CD4-positive, alpha-beta T cell (primary cell): ENCODE data around the gene EEF1G. TPM values are rescaled to one million over a fixed set of nuclear protein-coding genes. Genes with fewer than 3 reads are reported as not detected.

Source experiments
- ATAC-seq: fragments of 200-7000 bp; cut with Tn5 transposase; one replicate; pipeline ENCODE4 v1.10.0; 2022; ENCODE audit warnings: mild to moderate bottlenecking; ENCODE audit not compliant: poor library complexity
- CTCF ChIA-PET: fragments of 350-600 bp; sonication (Branson Sonifier 250); formaldehyde crosslinking; loops from one replicate; lab custom pipeline; 2021; ENCODE audit warnings: antibody characterized with exemption, inconsistent platforms; lab: Charles Lee
- POLR2A ChIA-PET: fragments of 350-600 bp; sonication (Branson Sonifier 250); formaldehyde crosslinking; loops from one replicate; lab custom pipeline; 2021; ENCODE audit warnings: antibody characterized with exemption, inconsistent platforms; lab: Charles Lee
- DNase-seq, 14 experiments: peaks; one replicate each; pipeline ENCODE4 v3.0.0-alpha.2; 2013 to 2020; ENCODE audit warnings: mixed read lengths in 2 of 14
- H3K27ac ChIP-seq, 2 donors: one replicate each; pipeline versions ENCODE4 v1.5.1 to v1.7.0; 2013; ENCODE audit warnings: low read length in 2 of 2, low read depth in 1 of 2, mild to moderate bottlenecking in 1 of 2
- H3K27me3 ChIP-seq, 2 experiments: 1 replicate in 1 of 2; 2 replicates in 1 of 2; pipeline versions ENCODE4 v1.6.1 to v1.7.0; 2013; ENCODE audit warnings: low read length in 2 of 2, control low read depth in 1 of 2, mild to moderate bottlenecking in 1 of 2, moderate library complexity in 1 of 2; ENCODE audit not compliant: insufficient read depth in 2 of 2, control insufficient read depth in 1 of 2
- H3K36me3 ChIP-seq: one replicate; pipeline ENCODE4 v1.6.1; 2013; ENCODE audit warnings: low read length, control low read depth; ENCODE audit not compliant: insufficient read depth
- H3K4me1 ChIP-seq: one replicate; pipeline ENCODE4 v1.6.1; 2013; ENCODE audit warnings: low read length, control low read depth; ENCODE audit not compliant: insufficient read depth
- H3K4me3 ChIP-seq: one replicate; pipeline ENCODE4 v1.5.1; 2013; ENCODE audit warnings: mild to moderate bottlenecking, low read length, moderate library complexity
- H3K9me3 ChIP-seq, 2 experiments: 1 replicate in 1 of 2; 2 replicates in 1 of 2; pipeline versions ENCODE4 v1.6.1 to v1.7.0; 2013; ENCODE audit warnings: low read length in 2 of 2, mild to moderate bottlenecking in 2 of 2, control low read depth in 1 of 2, moderate library complexity in 1 of 2; ENCODE audit not compliant: control insufficient read depth in 1 of 2, insufficient read depth in 1 of 2
- H3K27ac Mint-ChIP-seq: one replicate; pipeline ENCODE4 v1.8.0; 2020; ENCODE audit warnings: mixed read lengths
- H3K27me3 Mint-ChIP-seq: one replicate; pipeline ENCODE4 v1.8.0; 2021; ENCODE audit warnings: mixed read lengths
- H3K36me3 Mint-ChIP-seq: one replicate; pipeline ENCODE4 v1.8.0; 2021; ENCODE audit warnings: low read depth, mixed read lengths
- H3K4me1 Mint-ChIP-seq: one replicate; pipeline ENCODE4 v1.8.0; 2021; ENCODE audit warnings: low read depth, mixed read lengths
- H3K4me3 Mint-ChIP-seq: one replicate; pipeline ENCODE4 v1.8.0; 2020; ENCODE audit warnings: mild to moderate bottlenecking, mixed read lengths
- H3K9me3 Mint-ChIP-seq: one replicate; pipeline ENCODE4 v1.8.0; 2020; ENCODE audit warnings: mixed read lengths
- CTCF ChIP-seq: fragments of 200-600 bp; IDR thresholded peaks from one replicate; pipeline ENCODE4 v1.8.0; 2022; ENCODE audit warnings: antibody characterized with exemption, mild to moderate bottlenecking
- intact Hi-C, 2 experiments: fragments of 100-400 bp; cut with DNase I in 1 of 2; cut with micrococcal nuclease in 1 of 2; formaldehyde crosslinking; loops; one replicate each; pipeline versions ENCODE4 v1.15.1 to v1.9.0; 2023 to 2025; cut with DNase I, micrococcal nuclease
- microRNA-seq: library from miRNA; unstranded; fragments of <30 nt; microRNA quantifications from one replicate; pipeline ENCODE4 v1.2.0, GENCODE V29; 2021; ENCODE audit warnings: borderline microRNAs expressed, borderline replicate concordance
- total RNA-seq, 174 experiments: library from RNA in 2 of 174; stranded (reverse) in 2 of 174; gene quantifications; one replicate each; pipeline ENCODE4 v1.2.3 and lab custom pipeline; 2021 to 2026

EEF1G gene
- total RNA-seq, 2 experiments from 2014 or later = 2,181 to 2,269 TPM

DNA sequence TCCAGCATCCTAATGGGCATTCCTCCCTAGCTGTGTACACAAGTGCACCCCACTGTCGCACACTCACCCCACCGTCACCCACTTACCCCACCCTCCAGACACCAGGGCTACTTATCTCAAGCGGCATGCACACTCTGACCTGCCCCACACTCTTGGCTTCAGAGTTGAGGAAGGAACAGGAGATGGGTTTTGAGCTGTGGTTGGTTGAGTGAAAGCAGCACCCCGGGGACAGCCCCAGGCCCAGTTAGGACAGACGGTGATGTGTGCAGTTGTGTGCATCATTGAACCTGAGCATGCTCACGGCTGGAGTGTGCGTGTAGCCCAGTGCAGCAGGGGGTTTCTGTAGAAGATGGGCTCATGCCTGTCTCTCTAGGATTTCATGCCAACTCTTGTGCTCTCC, 59.5 kb downstream of the EEF1G start:
- no peak overlapping the region for H3K4me3 ChIP-seq
- CTCF ChIA-PET = interaction anchor here (0.9 to 1.2 kb wide), 2 partner anchors 29 to 89 kb away, joined by 3 to 4 read pairs; no protein-coding TSS in a partner anchor
- H3K27ac ChIP-seq = no peak overlapping the region
- Mint-ChIP-seq H3K9me3 (no peaks in the 10 kb centered on the region), H3K4me1 (no peaks in the 10 kb centered on the region), H3K27ac (no peak overlapping the region), H3K36me3 (peaks cover 44% of the 10 kb centered on the region), H3K27me3 (no peaks in the 10 kb centered on the region), H3K4me3 (no peak overlapping the region)
- POLR2A ChIA-PET = no interaction called here
- H3K9me3 ChIP-seq = peaks cover 0 to 3% of the 10 kb centered on the region in 2 experiments
- H3K4me1 ChIP-seq = peaks cover 7% of the 10 kb centered on the region
- peaks cover 49% of the 10 kb centered on the region for H3K36me3 ChIP-seq
- intact Hi-C loops = no loop called here
- no peak for TF ChIP-seq CTCF
- ATAC-seq = peak; percentile 16
- no peak for DNase-seq
- no peaks in the 10 kb centered on the region for H3K27me3 ChIP-seq

DNA sequence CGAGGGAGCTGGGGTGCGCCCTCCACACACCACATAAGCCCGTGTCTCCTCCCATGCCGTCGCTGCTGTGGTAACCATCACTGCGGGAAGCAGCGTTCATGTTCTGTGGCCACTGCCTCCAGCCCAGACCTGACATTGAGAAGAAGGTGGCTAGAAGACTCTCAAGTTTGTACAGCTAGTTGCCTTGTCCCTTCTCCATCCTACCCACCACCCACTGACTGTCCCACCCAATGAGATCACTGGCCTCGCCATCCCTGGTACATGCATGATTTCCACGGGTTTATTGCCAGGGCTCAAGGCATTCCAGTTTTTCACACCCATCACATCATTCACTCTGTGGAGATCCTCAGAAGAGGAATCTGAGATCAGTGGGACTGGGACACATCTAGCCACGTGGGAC, 60.1 kb downstream of the EEF1G start:
- ChIA-PET CTCF (no interaction called here), POLR2A (no interaction called here)

DNA sequence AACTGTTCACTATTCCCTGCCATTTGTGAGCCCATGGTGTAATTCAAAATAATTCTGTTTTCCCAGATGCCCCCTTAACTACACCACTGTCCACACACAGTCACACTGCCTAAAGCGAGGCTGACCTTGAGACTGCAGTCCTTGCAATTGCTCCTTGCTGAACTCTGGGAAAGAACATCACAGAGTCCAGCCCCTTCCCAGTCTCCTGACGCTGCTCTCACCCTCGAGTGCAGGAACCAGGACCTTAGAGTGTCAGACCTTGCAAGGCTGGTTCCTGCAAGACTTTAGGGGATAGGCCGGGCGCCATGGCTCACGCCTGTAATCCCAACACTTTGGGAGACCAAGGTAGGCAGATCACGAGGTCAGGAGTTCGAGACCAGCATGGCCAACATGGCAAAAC, 60.7 kb downstream of the EEF1G start:
- Histone ChIP-seq H3K27me3 (no peaks in the 10 kb centered on the region), H3K4me3 (no peak overlapping the region), H3K4me1 (no peaks in the 10 kb centered on the region), H3K9me3 (peaks cover 0 to 1% of the 10 kb centered on the region in 2 experiments), H3K27ac (no peak overlapping the region), H3K36me3 (peaks cover 37% of the 10 kb centered on the region)
- H3K36me3 Mint-ChIP-seq = peaks cover 33% of the 10 kb centered on the region
- no peak overlapping the region for H3K4me3 Mint-ChIP-seq
- no peak for TF ChIP-seq CTCF
- H3K27me3 Mint-ChIP-seq = no peaks in the 10 kb centered on the region
- no peak overlapping the region for H3K27ac Mint-ChIP-seq
- intact Hi-C loops = no loop called here
- H3K4me1 Mint-ChIP-seq = no peaks in the 10 kb centered on the region
- ChIA-PET CTCF (no interaction called here), POLR2A (no interaction called here)
- DNase-seq (no peak), ATAC-seq (no peak)
- H3K9me3 Mint-ChIP-seq = no peaks in the 10 kb centered on the region

More for the DNA sequence above, 60.1 kb downstream of the EEF1G start:
- DNase-seq (no peak), ATAC-seq (no peak)
- no peak for TF ChIP-seq CTCF
- no peak overlapping the region for H3K27ac ChIP-seq
- Mint-ChIP-seq H3K36me3 (peaks cover 39% of the 10 kb centered on the region), H3K9me3 (no peaks in the 10 kb centered on the region), H3K27ac (no peak overlapping the region), H3K27me3 (no peaks in the 10 kb centered on the region), H3K4me1 (no peaks in the 10 kb centered on the region), H3K4me3 (no peak overlapping the region)
- peaks cover 0 to 3% of the 10 kb centered on the region in 2 experiments for H3K9me3 ChIP-seq
- no peaks in the 10 kb centered on the region for H3K27me3 ChIP-seq
- intact Hi-C loops = no loop called here
- H3K4me3 ChIP-seq = no peak overlapping the region
- H3K36me3 ChIP-seq = peaks cover 44% of the 10 kb centered on the region
- peaks cover 4% of the 10 kb centered on the region for H3K4me1 ChIP-seq

Small RNAs within 50 kb of the gene (microRNA-seq; reads per million reads assigned to microRNA genes)
- 1.0 reads per million for gene MIR6747

Other genes starting within 250 kb of the EEF1G start
- gene ASRGL1, start 236.4 kb downstream of the EEF1G start, total RNA-seq = under 1 TPM; 0.74 to 0.81 TPM
- not detected for gene SCGB1A1, start 154.9 kb downstream of the EEF1G start, total RNA-seq
- gene AHNAK, start 27.1 kb downstream of the EEF1G start, total RNA-seq = 100 to 1,000 TPM; 320 to 332 TPM
- gene TUT1, start 17.6 kb upstream of the EEF1G start, total RNA-seq = 10 to 100 TPM; 25.5 to 26.2 TPM
- gene MTA2, start 28.0 kb upstream of the EEF1G start, total RNA-seq = 100 to 1,000 TPM; 167 to 172 TPM
- gene EML3, start 38.9 kb upstream of the EEF1G start, total RNA-seq = 100 to 1,000 TPM; 142 to 144 TPM
- under 1 TPM; 0.42 to 0.71 TPM for gene ROM1, start 39.4 kb upstream of the EEF1G start, total RNA-seq
- 10 to 100 TPM; 47.2 to 49.5 TPM for gene B3GAT3, start 48.1 kb upstream of the EEF1G start, total RNA-seq
- gene GANAB, start 72.7 kb upstream of the EEF1G start, total RNA-seq = 100 to 1,000 TPM; 181 to 182 TPM
- 10 to 100 TPM; 16.3 TPM for gene INTS5, start 79.4 kb upstream of the EEF1G start, total RNA-seq
- gene C11orf98, start 91.3 kb upstream of the EEF1G start, total RNA-seq = 10 to 100 TPM; 14.3 to 18.5 TPM
- gene CSKMT, start 91.4 kb upstream of the EEF1G start, total RNA-seq = 10 to 100 TPM; 17.8 to 18.8 TPM
- 1 to 10 TPM; 1.5 to 2.3 TPM for gene UQCC3, start 97.8 kb upstream of the EEF1G start, total RNA-seq
- 10 to 100 TPM; 10.4 to 10.5 TPM for gene LBHD1, start 98.4 kb upstream of the EEF1G start, total RNA-seq
- 100 to 1,000 TPM; 196 to 222 TPM for gene UBXN1, start 105.2 kb upstream of the EEF1G start, total RNA-seq
- gene LRRN4CL, start 115.6 kb upstream of the EEF1G start, total RNA-seq = not detected
- gene BSCL2, start 133.5 kb upstream of the EEF1G start, total RNA-seq = 10 to 100 TPM; 17.1 to 20.0 TPM
- gene GNG3, start 133.8 kb upstream of the EEF1G start, total RNA-seq = not detected
- 10 to 100 TPM; 35.2 to 37.6 TPM for gene HNRNPUL2, start 153.6 kb upstream of the EEF1G start, total RNA-seq
- 1 to 10 TPM; 5.2 to 7.0 TPM for gene TTC9C, start 154.6 kb upstream of the EEF1G start, total RNA-seq
- 1 to 10 TPM; 2.3 to 3.5 TPM for gene ZBTB3, start 180.3 kb upstream of the EEF1G start, total RNA-seq
- 10 to 100 TPM; 45.3 to 47.9 TPM for gene POLR2G, start 187.7 kb upstream of the EEF1G start, total RNA-seq
- gene TAF6L, start 197.5 kb upstream of the EEF1G start, total RNA-seq = 10 to 100 TPM; 11.5 to 11.8 TPM
- gene TMEM179B, start 213.5 kb upstream of the EEF1G start, total RNA-seq = 10 to 100 TPM; 34.7 to 37.4 TPM
- 1 to 10 TPM; 6.2 to 8.7 TPM for gene TMEM223, start 218.1 kb upstream of the EEF1G start, total RNA-seq
- gene NXF1, start 231.5 kb upstream of the EEF1G start, total RNA-seq = 100 to 1,000 TPM; 343 to 358 TPM